GM12878 (cell line): ENCODE measurements around the gene ZNF391. TPM values are rescaled to one million over a fixed set of nuclear protein-coding genes. Genes with fewer than 3 reads are reported as not detected.

Experiments
- ATAC-seq: fragments of 200-7000 bp; cut with Tn5 transposase; 3 replicates; pipeline ENCODE4 v1.9.1; 2020; ENCODE audit warnings: mild to moderate bottlenecking, moderate library complexity
- BruUV-seq: library from RNA; stranded (reverse); fragments of 400-500 nt; replicated peaks from 2 replicates; lab custom pipeline; 2021; lab: Mats Ljungman, UMichigan
- CTCF ChIA-PET: fragments of 300-600 bp; sonication (Branson Sonifier 250); formaldehyde crosslinking; extraction: SDS; loops from one replicate; lab custom pipeline; 2021; ENCODE audit warnings: inconsistent platforms; lab: Yijun Ruan, JAX
- POLR2A ChIA-PET: fragments of 350-600 bp; formaldehyde crosslinking; extraction: SDS; loops from one replicate; lab custom pipeline; 2021; ENCODE audit warnings: inconsistent platforms; lab: Charles Lee
- RAD21 ChIA-PET: fragments of 300-600 bp; sonication (Branson Sonifier 250); formaldehyde crosslinking; loops from one replicate; lab custom pipeline; 2023; ENCODE audit warnings: antibody characterized with exemption; ENCODE audit not compliant: unreplicated experiment; lab: Charles Lee
- SMC1A ChIA-PET: fragments of 300-600 bp; sonication (Branson Sonifier 250); formaldehyde crosslinking; loops from one replicate; lab custom pipeline; 2023; ENCODE audit not compliant: unreplicated experiment, uncharacterized antibody; lab: Charles Lee
- DNase-seq: peaks from one replicate; pipeline ENCODE4 v3.0.0-alpha.2; 2011; ENCODE audit warnings: low read depth, low spot score
- FAIRE-seq: peaks from 3 replicates; lab custom pipeline; 2011; peaks lifted over from hg19 to GRCh38; lab: Jason Lieb, UNC
- H2AFZ ChIP-seq: 2 replicates; pipeline ENCODE4 v1.6.0; 2011; ENCODE audit warnings: low read depth, low read length, control low read depth; ENCODE audit not compliant: control insufficient read depth
- H3K27ac ChIP-seq: 2 replicates; pipeline ENCODE4 v1.5.1; 2011; ENCODE audit warnings: control low read depth; ENCODE audit not compliant: control insufficient read depth, insufficient read depth
- H3K27me3 ChIP-seq, 2 experiments: replicated peaks in 1 of 2; 2 replicates each; pipeline versions ENCODE4 v1.6.0 to v1.6.1; 2011; ENCODE audit warnings: low read length in 1 of 2; ENCODE audit not compliant: control insufficient read depth in 2 of 2, insufficient read depth in 2 of 2
- H3K36me3 ChIP-seq, 2 experiments: 2 replicates each; pipeline ENCODE4 v1.5.1; 2011; ENCODE audit warnings: low read length in 1 of 2; ENCODE audit not compliant: control insufficient read depth in 2 of 2, insufficient read depth in 2 of 2
- H3K4me1 ChIP-seq: 2 replicates; pipeline ENCODE4 v1.6.1; 2011; ENCODE audit warnings: mild to moderate bottlenecking, low read length, moderate library complexity, mixed read lengths; ENCODE audit not compliant: control insufficient read depth, insufficient read depth
- H3K4me2 ChIP-seq: 2 replicates; pipeline ENCODE4 v1.6.0; 2011; ENCODE audit warnings: control low read depth; ENCODE audit not compliant: control insufficient read depth, insufficient read depth
- H3K4me3 ChIP-seq: fragments of 200-600 bp; sonication (generic); 2 replicates; pipeline ENCODE4 v1.5.1; 2016
- H3K79me2 ChIP-seq: 2 replicates; pipeline ENCODE4 v1.6.0; 2011; ENCODE audit warnings: low read length; ENCODE audit not compliant: control insufficient read depth, insufficient read depth
- H3K9ac ChIP-seq: 2 replicates; pipeline ENCODE4 v1.8.0; 2011; ENCODE audit warnings: low read length, control low read depth, mixed read lengths; ENCODE audit not compliant: control insufficient read depth, insufficient read depth
- H3K9me3 ChIP-seq: replicated peaks from 3 replicates; pipeline ENCODE4 v1.5.1; 2011; ENCODE audit warnings: mild to moderate bottlenecking, low read length; ENCODE audit not compliant: control insufficient read depth, insufficient read depth
- H4K20me1 ChIP-seq: 2 replicates; pipeline ENCODE4 v1.6.0; 2011; ENCODE audit not compliant: control insufficient read depth, insufficient read depth
- BACH1 ChIP-seq: fragments of 450-650 bp; IDR thresholded peaks from 2 replicates; pipeline ENCODE4 v1.6.1; 2017; ENCODE audit warnings: mild to moderate bottlenecking, borderline replicate concordance
- CEBPB ChIP-seq, 2 experiments: fragments of 150-350 bp in 1 of 2; IDR thresholded peaks; 2 replicates each; pipeline ENCODE4 v1.6.1; 2012 to 2014; ENCODE audit warnings: low read depth in 2 of 2, low read length in 2 of 2, borderline replicate concordance in 1 of 2, inconsistent platforms in 1 of 2
- CHD2 ChIP-seq: IDR thresholded peaks from 2 replicates; pipeline ENCODE4 v1.6.1; 2011; ENCODE audit warnings: low read depth, low read length, improper control_type of control experiment, borderline replicate concordance
- DPF2 ChIP-seq: fragments of 450-650 bp; IDR thresholded peaks from 2 replicates; pipeline ENCODE4 v1.6.1; 2017; ENCODE audit warnings: mild to moderate bottlenecking
- EZH2 ChIP-seq: IDR thresholded peaks from 2 replicates; pipeline ENCODE4 v1.6.1; 2012; ENCODE audit warnings: low read depth, mild to moderate bottlenecking, control low read depth, inconsistent platforms, low read length, borderline replicate concordance; ENCODE audit not compliant: control insufficient read depth
- POLR2AphosphoS2 ChIP-seq: IDR thresholded peaks from 2 replicates; pipeline ENCODE4 v1.6.1; 2011; ENCODE audit warnings: low read depth, mild to moderate bottlenecking, low read length, improper control_type of control experiment, moderate library complexity
- SREBF2 ChIP-seq: IDR thresholded peaks from 2 replicates; pipeline ENCODE4 v1.6.1; 2012; ENCODE audit warnings: mild to moderate bottlenecking, low read length
- SRF ChIP-seq, 2 experiments: IDR thresholded peaks; 2 replicates each; pipeline ENCODE4 v1.6.1; 2011; ENCODE audit warnings: low read depth in 2 of 2, low read length in 2 of 2, mild to moderate bottlenecking in 1 of 2, moderate library complexity in 1 of 2
- USF2 ChIP-seq: IDR thresholded peaks from 2 replicates; pipeline ENCODE4 v1.6.1; 2011; ENCODE audit warnings: low read depth, low read length, improper control_type of control experiment, borderline replicate concordance
- YBX1 ChIP-seq: fragments of 450-650 bp; IDR thresholded peaks from 2 replicates; pipeline ENCODE4 v1.6.1; 2016; ENCODE audit warnings: antibody characterized with exemption
- ZBTB4 ChIP-seq: fragments of 450-650 bp; formaldehyde crosslinking; IDR thresholded peaks from 2 replicates; pipeline ENCODE4 v1.4.0; 2022; ENCODE audit warnings: mild to moderate bottlenecking, moderate library complexity
- ZBTB40 ChIP-seq: fragments of 450-650 bp; IDR thresholded peaks from 2 replicates; pipeline ENCODE4 v1.6.1; 2016; ENCODE audit warnings: mild to moderate bottlenecking, moderate library complexity, borderline replicate concordance
- WGBS: methylation state at CpG from one replicate; pipeline ENCODE4 v1.1.6; 2016; ENCODE audit warnings: low lambda C conversion rate; ENCODE audit not compliant: insufficient replicate concordance, insufficient coverage; ENCODE audit errors: missing lambda C conversion rate; 5-methylcytosine and 5-hydroxymethylcytosine counted together
- in situ Hi-C: fragments of 300-500 bp; cut with MboI; formaldehyde crosslinking; loops from 9 replicates; pipeline ENCODE4 v1.14.3; 2018; ENCODE audit warnings: mixed read lengths
- intact Hi-C: fragments of 100-400 bp; cut with micrococcal nuclease; formaldehyde crosslinking; loops from one replicate; pipeline ENCODE4 v1.14.2; 2022; ENCODE audit not compliant: unreplicated experiment
- polyA plus RNA-seq, 11 experiments: library from polyadenylated mRNA; depleted of rRNA in 4 of 11; unstranded in 6 of 11; stranded (reverse) in 5 of 11; fragments of >200 nt; fragmentation: Nextera tagmentation in 4 of 11; fragmentation: Illumina TruSeq in 1 of 11; extraction: Ambion mirVana in 4 of 11; extraction: Trizol in 1 of 11; gene quantifications; 1 replicate in 1 of 11; 2 replicates in 10 of 11; pipeline versions ENCODE4 v1.2.1 to v1.2.3, GENCODE V29; 2011 to 2016; ENCODE audit warnings: inconsistent platforms in 2 of 11, missing spikeins in 2 of 11, low read depth in 1 of 11
- total RNA-seq, 4 experiments: library from RNA; depleted of rRNA in 3 of 4; stranded (reverse); fragments of >200 nt in 3 of 4; fragmentation: Illumina TruSeq in 1 of 4; extraction: Trizol in 1 of 4; gene quantifications; 2 replicates each; pipeline versions ENCODE4 v1.2.1 to v1.2.3, GENCODE V29; 2013 to 2021

ZNF391 gene
- total and polyA plus RNA-seq, 10 of the 15 experiments (the other 5 are each of a cell fraction or from before 2014, with no cell fraction given), result 0.42 to 1.9 (median 1.0) TPM

DNA sequence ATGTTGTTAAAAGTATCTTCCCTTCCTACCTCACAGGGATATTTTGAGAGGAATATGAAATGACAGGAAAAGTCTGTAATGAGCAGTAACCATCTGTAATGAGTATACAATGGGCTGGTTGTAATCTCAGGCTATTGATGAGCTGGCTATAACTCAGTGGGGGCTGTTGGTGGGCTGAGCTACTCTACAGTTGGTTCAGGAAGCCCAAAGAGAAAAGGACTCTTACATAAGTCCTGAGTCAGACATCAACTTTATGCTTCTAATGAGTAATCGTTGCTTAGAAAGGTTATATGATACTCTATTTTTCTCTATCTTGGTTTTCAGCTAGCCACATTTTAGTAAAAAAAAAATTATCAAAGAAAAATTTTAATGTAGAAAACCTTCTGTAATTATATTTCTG, 26.4 kb downstream of the ZNF391 start:
- intact Hi-C loops, result no loop called here
- Histone ChIP-seq H3K27ac (no peak overlapping the region), H3K9me3 (no peaks in the 10 kb centered on the region; the same call in 2 of the 3 replicates), H3K9ac (no peak overlapping the region), H3K79me2 (no peaks in the 10 kb centered on the region), H3K4me3 (no peak overlapping the region), H2AFZ (no peak overlapping the region), H3K4me2 (no peak overlapping the region), H3K4me1 (no peaks in the 10 kb centered on the region), H4K20me1 (no peaks in the 10 kb centered on the region), H3K27me3 (no peaks in the 10 kb centered on the region), H3K36me3 (no peaks in the 10 kb centered on the region)
- ChIA-PET SMC1A (no interaction called here), POLR2A (no interaction called here), RAD21 (no interaction called here), CTCF (interaction anchor here (0.6 kb wide), 1 partner anchor 519 kb away, joined by 3 read pairs; no protein-coding TSS in a partner anchor)
- no TSS peak for BruUV-seq
- FAIRE-seq (no peak), ATAC-seq (no peak), DNase-seq (no peak)
- in situ Hi-C loops, result no loop called here
- WGBS, result 0% methylated on average over 1 of the region's 1 CpG
- TF ChIP-seq SREBF2, result no peak
- no peak for TF ChIP-seq DPF2
- TF ChIP-seq EZH2, result no peak
- TF ChIP-seq SRF (IDR thresholded peaks at IDR 0.05; ENCODE audit: low read depth in 2 of 2, low read length in 2 of 2), result no peak
- no peak for TF ChIP-seq USF2
- TF ChIP-seq YBX1, result no peak
- TF ChIP-seq CHD2, result no peak
- TF ChIP-seq POLR2AphosphoS2, result no peak
- no peak for TF ChIP-seq CEBPB (IDR thresholded peaks at IDR 0.05; ENCODE audit: borderline replicate concordance in 1 of 2, low read depth in 2 of 2, low read length in 2 of 2)
- TF ChIP-seq BACH1, result no peak
- no peak for TF ChIP-seq ZBTB40
- no peak for TF ChIP-seq ZBTB4 (CRISPR knock-in tag)
